HepG2 (cell line): Measurements from ENCODE around the gene SFXN2. TPM values are rescaled to one million over a fixed set of nuclear protein-coding genes. Genes with fewer than 3 reads are reported as not detected.

Experiments
- ARNTL ChIP-seq: sonication (generic); formaldehyde crosslinking; IDR thresholded peaks from 2 replicates; pipeline ENCODE4 v1.4.0; 2020; ENCODE audit warnings: mild to moderate bottlenecking, missing genetic modification reagents
- JUN ChIP-seq: sonication (generic); formaldehyde crosslinking; IDR thresholded peaks from 2 replicates; pipeline ENCODE4 v1.4.0; 2020; ENCODE audit warnings: mild to moderate bottlenecking, missing genetic modification reagents
- PHF21A ChIP-seq: sonication (generic); formaldehyde crosslinking; IDR thresholded peaks from 2 replicates; pipeline ENCODE4 v1.5.0; 2020; ENCODE audit warnings: mild to moderate bottlenecking, missing genetic modification reagents
- TEAD2 ChIP-seq: sonication (generic); formaldehyde crosslinking; IDR thresholded peaks from 2 replicates; pipeline ENCODE4 v1.9.0; 2021; ENCODE audit warnings: missing genetic modification reagents
- TOPORS ChIP-seq: sonication (generic); formaldehyde crosslinking; IDR thresholded peaks from 2 replicates; pipeline ENCODE4 v1.8.0; 2023; ENCODE audit warnings: mild to moderate bottlenecking, missing genetic modification reagents
- ZNF17 ChIP-seq: sonication (generic); formaldehyde crosslinking; IDR thresholded peaks from 2 replicates; pipeline ENCODE4 v1.5.0; 2020; ENCODE audit warnings: mild to moderate bottlenecking, missing genetic modification reagents
- ZNF441 ChIP-seq: sonication (generic); formaldehyde crosslinking; IDR thresholded peaks from 2 replicates; pipeline ENCODE4 v1.7.0; 2021; ENCODE audit warnings: missing genetic modification reagents, borderline replicate concordance
- ZNF501 ChIP-seq: sonication (generic); formaldehyde crosslinking; IDR thresholded peaks from 2 replicates; pipeline ENCODE4 v1.5.1; 2020; ENCODE audit warnings: mild to moderate bottlenecking, moderate library complexity, missing genetic modification reagents
- ZNF512B ChIP-seq: sonication (generic); formaldehyde crosslinking; IDR thresholded peaks from 2 replicates; pipeline ENCODE4 v1.5.1; 2020; ENCODE audit warnings: missing genetic modification reagents, mild to moderate bottlenecking, borderline replicate concordance
- ZNF7 ChIP-seq: IDR thresholded peaks from 2 replicates; pipeline ENCODE4 v1.6.1; 2016; ENCODE audit warnings: missing biosample characterization, missing genetic modification reagents
- ZNF710 ChIP-seq: sonication (generic); formaldehyde crosslinking; IDR thresholded peaks from 2 replicates; pipeline ENCODE4 v1.5.0; 2020; ENCODE audit warnings: mild to moderate bottlenecking, missing genetic modification reagents, borderline replicate concordance
- ZSCAN25 ChIP-seq: sonication (generic); formaldehyde crosslinking; IDR thresholded peaks from 2 replicates; pipeline ENCODE4 v1.8.0; 2022; ENCODE audit warnings: mild to moderate bottlenecking, missing genetic modification reagents
- polyA plus RNA-seq, 8 experiments: library from polyadenylated mRNA; depleted of rRNA in 3 of 8; stranded (reverse) in 7 of 8; unstranded in 1 of 8; fragments of >200 nt; fragmentation: Illumina TruSeq in 4 of 8; extraction: Trizol in 4 of 8; gene quantifications; 2 replicates each; pipeline versions ENCODE4 v1.2.1 to v1.2.3, GENCODE V29; 2011 to 2016; ENCODE audit warnings: low read depth in 4 of 8, missing spikeins in 1 of 8, mixed read lengths in 1 of 8; ENCODE audit not compliant: insufficient read depth in 1 of 8
- total RNA-seq, 5 experiments: library from RNA; depleted of rRNA; stranded (reverse); fragments of >200 nt; fragmentation: Illumina TruSeq; extraction: Trizol; gene quantifications; 2 replicates each; pipeline ENCODE4 v1.2.3, GENCODE V29; 2016; ENCODE audit warnings: low read depth in 1 of 5
- TF ChIP-seq, protein P1 (sequence below): IDR thresholded peaks from 2 replicates; pipeline ENCODE4 v1.4.0; 2020; ENCODE audit warnings: mild to moderate bottlenecking, missing genetic modification reagents
- TF ChIP-seq, protein P2 (sequence below): sonication (generic); formaldehyde crosslinking; IDR thresholded peaks from 2 replicates; pipeline ENCODE4 v1.5.0; 2020; ENCODE audit warnings: missing genetic modification reagents, mild to moderate bottlenecking, borderline replicate concordance

Gene SFXN2
- total and polyA plus RNA-seq, 2 of the 13 experiments (the other 11 are each of a cell fraction or from before 2014, with no cell fraction given), result 12.8 to 21.1 TPM

- no peak for TF ChIP-seq ZNF512B
- TF ChIP-seq, protein P1, sequence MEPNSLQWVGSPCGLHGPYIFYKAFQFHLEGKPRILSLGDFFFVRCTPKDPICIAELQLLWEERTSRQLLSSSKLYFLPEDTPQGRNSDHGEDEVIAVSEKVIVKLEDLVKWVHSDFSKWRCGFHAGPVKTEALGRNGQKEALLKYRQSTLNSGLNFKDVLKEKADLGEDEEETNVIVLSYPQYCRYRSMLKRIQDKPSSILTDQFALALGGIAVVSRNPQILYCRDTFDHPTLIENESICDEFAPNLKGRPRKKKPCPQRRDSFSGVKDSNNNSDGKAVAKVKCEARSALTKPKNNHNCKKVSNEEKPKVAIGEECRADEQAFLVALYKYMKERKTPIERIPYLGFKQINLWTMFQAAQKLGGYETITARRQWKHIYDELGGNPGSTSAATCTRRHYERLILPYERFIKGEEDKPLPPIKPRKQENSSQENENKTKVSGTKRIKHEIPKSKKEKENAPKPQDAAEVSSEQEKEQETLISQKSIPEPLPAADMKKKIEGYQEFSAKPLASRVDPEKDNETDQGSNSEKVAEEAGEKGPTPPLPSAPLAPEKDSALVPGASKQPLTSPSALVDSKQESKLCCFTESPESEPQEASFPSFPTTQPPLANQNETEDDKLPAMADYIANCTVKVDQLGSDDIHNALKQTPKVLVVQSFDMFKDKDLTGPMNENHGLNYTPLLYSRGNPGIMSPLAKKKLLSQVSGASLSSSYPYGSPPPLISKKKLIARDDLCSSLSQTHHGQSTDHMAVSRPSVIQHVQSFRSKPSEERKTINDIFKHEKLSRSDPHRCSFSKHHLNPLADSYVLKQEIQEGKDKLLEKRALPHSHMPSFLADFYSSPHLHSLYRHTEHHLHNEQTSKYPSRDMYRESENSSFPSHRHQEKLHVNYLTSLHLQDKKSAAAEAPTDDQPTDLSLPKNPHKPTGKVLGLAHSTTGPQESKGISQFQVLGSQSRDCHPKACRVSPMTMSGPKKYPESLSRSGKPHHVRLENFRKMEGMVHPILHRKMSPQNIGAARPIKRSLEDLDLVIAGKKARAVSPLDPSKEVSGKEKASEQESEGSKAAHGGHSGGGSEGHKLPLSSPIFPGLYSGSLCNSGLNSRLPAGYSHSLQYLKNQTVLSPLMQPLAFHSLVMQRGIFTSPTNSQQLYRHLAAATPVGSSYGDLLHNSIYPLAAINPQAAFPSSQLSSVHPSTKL (CRISPR knock-in tag), result peak; percentile 21; the same call in 1 of the 2 replicates
- no peak for TF ChIP-seq ZNF7
- TF ChIP-seq PHF21A (CRISPR knock-in tag), result peak; percentile 49; the same call in 1 of the 2 replicates
- no peak for TF ChIP-seq ZNF17 (CRISPR knock-in tag)
- TF ChIP-seq ZSCAN25 (CRISPR knock-in tag), result no peak
- TF ChIP-seq TOPORS (CRISPR knock-in tag), result no peak
- TF ChIP-seq ZNF441 (CRISPR knock-in tag), result no peak; the same call in 1 of the 2 replicates
- no peak for TF ChIP-seq ZNF501 (CRISPR knock-in tag)
- no peak for TF ChIP-seq JUN (CRISPR knock-in tag)
- TF ChIP-seq, protein P2, sequence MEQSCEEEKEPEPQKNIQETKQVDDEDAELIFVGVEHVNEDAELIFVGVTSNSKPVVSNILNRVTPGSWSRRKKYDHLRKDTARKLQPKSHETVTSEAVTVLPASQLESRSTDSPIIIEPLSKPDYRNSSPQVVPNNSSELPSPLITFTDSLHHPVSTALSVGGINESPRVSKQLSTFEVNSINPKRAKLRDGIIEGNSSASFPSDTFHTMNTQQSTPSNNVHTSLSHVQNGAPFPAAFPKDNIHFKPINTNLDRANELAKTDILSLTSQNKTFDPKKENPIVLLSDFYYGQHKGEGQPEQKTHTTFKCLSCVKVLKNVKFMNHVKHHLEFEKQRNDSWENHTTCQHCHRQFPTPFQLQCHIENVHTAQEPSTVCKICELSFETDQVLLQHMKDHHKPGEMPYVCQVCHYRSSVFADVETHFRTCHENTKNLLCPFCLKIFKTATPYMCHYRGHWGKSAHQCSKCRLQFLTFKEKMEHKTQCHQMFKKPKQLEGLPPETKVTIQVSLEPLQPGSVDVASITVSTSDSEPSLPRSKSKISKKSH (CRISPR knock-in tag), result no peak
- no peak for TF ChIP-seq TEAD2 (CRISPR knock-in tag)
- peak; percentile 83 for TF ChIP-seq ARNTL
- TF ChIP-seq ZNF710, result no peak
These were observed at the start of gene SFXN2 (continued) for GRCh38 chr10:102714621-102715455.
